GM18858 (cell line): ENCODE data around the gene VWA3A.

Experiments
- ATAC-seq: cut with Tn5 transposase; IDR thresholded peaks from one replicate; pipeline ENCODE4 v1.9.1; 2021; ENCODE audit not compliant: unreplicated experiment

The VWA3A gene

DNA sequence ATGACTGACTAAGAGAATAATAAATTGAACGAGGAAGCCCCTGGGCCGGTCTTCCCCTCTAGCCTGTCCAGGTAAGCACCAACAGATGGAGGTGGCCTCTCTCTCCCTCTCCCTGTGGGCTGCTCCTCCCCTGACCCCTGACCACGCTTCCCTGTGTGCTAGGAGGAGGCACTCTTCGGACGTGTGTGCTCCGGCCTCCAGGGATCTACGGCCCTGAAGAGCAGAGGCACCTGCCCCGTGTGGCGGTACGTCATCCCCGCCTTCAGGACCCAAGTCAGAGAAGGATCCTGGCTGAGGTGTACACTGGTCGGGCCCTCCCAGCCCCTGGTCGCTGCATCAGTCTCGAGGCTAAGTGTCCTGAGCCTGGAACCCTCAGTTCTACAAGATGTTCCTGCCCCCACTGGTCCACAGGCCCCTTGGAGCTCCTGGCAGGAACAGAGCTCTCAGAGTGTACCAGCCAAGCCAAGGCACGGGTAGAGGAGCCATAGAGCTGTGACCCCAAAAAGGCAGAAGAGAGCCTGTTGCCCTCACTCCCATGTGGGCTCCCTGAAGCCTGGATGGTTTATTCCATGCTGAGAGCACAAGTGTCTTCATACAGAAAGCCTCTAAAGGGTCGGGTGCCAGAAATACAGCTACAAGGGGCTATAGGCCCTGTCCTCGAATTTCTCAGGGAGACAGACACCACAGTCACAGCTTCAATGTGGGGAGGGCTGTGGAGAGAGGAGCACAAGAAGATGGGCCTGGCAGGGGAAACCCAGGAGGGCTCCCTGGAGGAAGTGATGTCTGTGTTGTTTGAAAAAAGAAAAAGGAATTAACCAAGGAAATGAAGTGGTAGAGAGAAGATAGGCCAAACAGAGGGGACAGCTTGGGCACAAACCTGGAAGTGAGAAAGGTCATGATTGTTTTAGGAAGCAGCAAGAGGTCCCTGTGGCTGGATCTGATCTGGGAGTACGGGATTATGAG, 85.9 kb downstream of the VWA3A start:
- ATAC-seq = no peak

DNA sequence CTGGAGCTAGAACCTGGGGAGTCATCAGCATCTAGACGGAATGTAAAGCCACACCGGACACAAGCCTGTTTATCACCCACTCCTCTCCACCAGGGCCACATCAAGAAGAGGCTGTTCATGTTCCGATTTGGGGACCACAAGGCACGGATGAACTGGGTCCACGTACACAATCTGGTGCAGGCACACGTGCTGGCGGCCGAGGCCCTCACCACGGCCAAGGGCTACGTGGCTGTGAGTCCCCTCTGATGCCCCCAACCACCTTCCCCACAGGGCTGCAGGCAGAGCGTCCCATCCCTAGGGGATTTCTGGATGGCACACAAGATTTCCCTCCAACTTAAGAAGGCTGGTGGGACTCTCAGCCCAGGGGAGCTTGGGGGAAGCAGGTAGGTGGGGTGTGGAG, 89.1 kb downstream of the VWA3A start:
- no peak for ATAC-seq

DNA sequence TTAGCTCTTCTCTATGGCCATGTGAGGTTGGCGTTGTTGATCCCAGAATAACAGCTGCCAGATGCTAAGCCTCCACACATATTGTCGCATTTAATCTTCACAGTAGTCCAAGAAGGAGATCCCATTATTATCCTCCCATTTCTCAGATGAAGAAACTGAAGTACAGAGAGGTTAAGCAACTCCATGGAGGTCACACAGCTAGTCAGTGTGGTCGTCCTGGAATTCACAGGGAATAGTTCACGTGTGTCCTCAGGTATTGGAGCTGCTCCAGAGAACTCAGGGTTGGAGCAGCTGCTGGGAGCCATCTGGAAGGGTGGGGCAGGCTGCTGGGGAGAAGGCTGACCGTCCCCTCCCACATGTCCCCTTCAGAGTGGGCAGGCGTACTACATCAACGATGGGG, 89.5 kb downstream of the VWA3A start:
- no peak for ATAC-seq

DNA sequence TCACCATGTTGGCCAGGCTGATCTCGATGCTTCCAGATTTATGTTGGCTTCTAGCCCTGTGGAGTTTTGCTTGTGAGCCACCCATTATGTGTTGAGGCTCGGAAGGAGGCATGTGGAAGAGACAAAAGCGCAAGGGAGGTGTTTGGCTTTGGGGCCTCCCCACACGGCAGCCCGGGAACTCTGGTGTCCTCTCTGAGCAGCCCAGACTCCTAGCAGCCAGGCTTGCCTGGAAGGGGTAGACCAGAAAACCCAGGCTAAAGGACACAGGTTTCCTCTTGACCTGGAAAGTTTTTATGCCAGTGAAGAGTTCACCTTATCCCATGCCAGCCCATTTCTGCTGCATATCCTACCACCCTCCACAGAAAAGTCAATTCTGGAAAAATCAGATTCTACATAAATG, 91.0 kb downstream of the VWA3A start:
- no peak for ATAC-seq

DNA sequence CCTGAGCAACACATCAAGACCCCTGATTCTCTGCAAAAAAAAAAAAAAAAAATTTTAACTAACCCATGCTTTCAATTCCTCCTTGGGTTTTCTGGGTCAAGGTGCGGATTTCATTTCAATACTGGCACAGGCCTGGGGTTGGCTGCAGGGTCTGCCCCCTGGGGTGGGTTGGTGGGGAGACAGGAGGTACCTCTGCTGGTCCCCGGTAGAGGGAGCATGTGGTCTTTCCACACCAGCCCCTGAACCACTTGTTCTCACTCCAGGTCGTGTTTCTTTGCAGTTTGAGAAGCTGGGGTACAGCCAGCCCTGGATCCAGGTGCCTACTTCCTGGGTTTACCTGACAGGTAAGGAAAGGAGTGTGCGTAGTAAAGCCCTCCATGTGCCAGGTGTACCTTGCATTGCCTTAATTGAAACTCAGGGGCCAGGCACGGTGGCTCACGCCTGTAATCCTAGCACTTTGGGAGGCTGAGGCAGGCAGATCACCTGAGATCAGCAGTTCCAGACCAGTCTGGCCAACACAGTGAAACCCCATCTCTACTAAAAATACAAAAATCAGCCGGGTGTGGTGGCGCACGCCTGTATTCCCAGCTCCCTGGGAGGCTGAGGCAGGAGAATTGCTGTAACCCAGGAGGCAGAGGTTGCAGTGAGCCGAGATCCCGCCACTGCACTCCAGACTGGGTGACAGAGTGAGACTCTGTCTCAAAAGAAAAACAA, 91.7 kb downstream of the VWA3A start:
- ATAC-seq = no peak

DNA sequence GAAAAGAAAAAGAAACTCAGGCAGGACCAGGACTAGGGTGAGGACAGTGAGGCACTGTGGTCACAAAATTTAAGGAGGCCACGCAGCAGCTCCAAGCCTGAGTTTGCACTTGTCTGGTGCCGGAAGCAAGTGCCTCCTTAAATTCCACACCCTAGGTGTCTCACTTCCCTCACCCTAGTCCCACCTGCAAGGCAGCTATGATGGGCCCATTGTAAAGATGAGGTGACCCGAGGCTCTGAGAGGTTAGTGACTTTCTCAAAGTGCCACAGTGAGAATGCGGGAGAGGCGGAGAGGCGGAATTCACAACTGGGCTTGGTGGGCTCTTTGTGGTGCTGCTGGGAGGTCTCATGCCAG, 92.3 kb downstream of the VWA3A start:
- ATAC-seq = no peak

DNA sequence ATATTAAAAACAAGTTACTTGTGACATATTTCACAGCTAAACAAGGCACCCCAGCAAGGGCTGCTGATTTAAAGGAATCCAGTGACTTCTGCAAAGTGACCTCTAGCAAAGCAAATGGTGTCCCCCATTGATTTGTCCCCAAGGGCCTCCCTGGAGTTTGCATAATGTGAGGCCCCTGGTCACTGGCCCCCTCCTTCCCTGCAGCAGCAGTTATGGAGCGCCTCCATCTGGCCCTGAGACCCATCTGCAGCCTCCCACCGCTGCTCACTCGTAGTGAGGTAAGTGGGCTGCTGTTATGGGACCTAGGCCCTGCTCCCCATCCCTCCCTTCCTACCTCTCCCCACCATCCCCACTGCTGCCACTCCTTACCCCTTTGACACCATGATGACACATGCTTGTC, 94.2 kb downstream of the VWA3A start:
- ATAC-seq = no peak

DNA sequence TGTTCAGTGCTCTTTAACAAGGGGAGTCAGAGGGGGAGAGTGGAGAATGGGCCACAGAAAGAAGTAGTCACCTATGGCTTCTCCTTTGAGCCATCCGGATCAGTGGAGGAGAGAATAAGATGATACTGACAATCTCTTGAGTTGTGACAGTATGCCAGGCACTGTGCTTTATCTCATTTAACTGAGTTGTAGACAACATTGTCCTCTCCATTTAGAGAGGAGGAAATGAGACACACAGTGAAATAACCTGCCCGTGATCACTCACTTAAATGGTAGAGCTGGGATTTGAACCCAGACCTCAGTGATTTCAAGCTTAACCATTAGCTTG, 95.9 kb downstream of the VWA3A start:
- ATAC-seq = no peak

DNA sequence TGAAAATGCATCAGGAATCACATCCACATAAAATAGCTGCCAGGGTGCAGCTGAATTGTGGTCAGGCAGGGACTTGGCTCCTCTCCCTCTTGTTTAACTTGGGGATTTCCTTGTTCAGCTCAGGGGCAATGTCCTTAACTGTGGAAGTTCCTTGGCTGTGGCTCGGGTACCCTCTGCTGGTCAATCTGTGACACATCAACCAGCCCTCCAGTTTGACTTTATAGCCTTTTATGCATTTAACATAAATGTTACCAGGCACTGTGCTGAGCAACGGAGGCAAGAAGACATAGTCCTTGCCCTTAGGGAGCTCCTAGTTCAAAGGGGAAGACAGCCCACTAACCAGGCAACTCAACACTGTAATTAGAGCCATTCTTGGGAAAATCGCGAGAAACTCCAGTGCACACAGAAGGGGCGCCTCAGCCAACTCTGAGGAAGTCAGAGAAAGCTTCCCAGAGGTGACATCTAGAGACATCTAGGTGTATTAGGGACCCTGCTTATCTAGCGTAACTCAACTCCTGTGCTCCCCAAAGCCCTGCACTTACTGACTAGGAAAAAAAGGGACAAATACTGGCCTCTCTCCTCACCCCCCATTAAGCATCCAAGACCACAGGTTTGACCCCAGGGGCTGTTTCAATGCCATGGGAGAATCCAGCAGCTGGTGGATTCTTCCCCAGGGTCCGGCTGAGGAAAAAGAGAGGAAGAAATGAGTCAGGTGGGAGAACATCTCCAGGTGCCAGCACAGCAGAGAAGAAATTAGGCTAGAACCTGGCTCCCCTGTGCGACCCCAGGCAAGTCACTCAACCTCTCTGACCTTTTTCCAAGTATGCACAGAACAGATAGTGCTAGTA, 96.5 kb downstream of the VWA3A start:
- no peak for ATAC-seq

DNA sequence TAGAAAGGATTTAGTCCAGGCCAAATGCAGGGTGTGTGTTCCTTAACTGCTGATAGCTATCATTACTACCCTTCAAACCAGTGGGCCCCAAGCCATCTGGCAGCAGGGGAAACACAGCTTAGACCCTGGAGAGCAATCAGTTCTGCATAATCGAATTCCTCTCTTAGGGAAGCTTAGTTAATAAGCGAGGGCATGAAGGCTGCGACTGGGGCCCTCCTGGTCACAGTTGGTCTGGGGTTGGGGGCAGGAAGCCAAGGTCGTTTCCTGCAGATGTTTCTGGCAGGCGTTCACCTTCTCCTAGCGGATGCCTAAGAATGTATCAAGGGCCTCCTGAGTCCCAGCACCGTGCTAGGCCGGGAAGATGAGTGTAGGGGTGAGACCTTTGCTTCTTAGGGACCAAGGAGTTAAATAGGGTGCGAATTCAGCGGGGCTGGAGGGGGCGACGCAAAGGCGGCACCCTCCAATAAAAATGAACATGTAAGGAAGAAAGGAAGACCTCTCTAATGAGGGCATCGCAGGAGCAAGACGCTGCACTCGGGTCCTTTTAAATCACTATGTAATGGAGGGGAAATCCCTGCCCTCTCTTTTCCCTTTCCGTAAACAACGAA, 97.2 kb downstream of the VWA3A start:
- ATAC-seq = no peak

DNA sequence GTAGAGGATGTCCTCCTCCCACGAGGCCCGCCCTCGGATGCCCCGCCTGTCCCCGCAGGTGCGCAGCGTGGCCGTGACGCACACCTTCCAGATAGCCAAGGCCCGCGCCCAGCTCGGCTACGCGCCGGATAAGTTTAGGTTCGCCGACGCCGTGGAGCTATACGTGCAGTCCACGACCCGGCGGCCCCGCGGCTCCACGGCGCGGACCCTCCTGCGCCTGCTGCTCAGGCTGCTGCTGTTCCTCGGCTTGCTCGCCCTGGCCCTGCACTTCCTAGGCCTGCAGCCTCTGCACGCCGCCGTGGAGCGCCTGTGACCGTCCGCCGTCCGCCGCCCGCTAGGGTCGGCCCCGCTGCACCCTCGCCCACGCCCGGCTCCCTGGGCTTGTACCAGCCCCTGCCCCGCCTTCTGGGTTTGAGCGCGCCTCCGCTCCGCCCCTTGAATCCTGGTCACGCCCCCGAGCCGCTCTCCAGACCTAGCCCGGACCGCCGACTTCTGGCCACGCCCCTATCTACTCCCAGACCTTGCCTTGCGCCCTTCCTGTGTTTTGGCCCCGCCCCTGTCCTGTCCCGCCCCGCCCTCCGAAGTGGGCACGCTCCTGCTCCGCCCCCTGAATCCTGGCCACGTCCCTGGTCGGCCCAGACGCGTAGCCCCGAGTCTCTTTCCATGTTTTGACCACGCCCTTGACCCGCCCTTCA, 97.9 kb downstream of the VWA3A start:
- peak; percentile 35 for ATAC-seq

DNA sequence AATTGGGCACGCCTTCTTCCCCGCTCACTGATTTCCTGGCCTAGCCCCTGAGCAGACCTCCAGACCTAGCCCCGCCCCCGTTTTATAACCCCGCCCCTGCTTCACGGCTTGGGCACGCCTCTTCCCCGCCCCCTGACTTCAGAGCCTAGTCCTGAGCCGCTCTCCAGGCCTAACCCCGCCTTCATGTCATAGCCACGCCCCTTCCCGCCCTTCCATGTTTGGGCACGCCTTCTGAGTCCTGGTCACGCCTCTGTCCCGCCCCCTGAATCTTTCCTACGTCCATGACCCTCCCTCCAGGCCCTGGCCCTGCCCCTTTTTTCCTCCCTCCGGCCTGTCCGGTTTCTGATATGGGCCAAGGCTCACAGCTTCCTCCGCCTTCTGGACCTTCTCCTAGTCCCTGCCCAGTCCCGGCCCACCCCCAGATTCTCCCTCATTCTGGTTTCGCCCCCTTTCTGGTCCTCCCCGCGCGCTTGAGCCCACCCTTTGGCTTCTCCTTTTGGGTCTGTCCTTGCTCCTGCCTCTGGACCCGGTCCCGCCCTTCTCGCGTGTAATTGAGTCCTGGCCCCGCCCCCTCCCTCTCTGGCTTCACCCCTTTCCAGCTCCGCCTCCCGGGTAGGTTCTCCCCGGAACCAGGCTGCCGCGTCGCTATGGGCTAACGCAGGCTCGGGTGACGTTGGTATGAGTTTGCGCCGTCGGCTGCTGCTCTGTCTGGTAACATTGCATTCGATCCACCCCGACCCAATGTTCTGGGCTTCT, 98.6 kb downstream of the VWA3A start:
- peak; percentile 17 for ATAC-seq

DNA sequence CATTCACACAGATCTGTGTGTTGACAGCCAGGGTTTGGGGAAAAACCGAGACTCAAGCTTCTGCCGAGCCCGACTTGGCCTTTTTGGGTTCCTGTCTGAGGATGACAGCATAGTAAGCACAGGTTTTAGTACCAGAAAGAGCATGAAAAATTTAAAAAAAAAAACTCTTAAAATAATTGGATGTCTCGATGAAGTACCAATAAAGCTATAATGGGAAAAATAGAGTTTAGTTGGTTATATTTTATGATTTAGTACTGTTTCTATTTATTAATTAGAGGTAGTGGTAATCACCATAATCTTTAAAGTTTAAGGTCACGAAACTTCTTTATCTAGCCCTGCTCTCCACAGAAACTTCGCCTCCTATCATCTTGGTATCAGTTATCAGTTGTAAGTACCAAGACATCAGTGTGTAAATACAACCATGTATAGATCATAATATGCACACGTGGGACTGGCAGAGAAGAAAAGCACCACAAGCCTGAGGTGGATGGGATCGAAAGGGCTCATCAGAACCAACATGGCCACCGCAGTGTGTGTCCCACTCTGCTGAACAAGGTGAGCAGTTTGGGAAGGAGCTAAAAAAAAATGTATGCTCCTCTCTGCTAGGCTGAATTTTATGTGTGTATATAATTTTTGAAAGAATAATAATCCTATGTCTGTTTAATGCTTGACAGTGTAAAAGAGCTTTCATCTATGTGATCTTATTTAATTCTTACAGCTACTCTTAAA, 99.4 kb downstream of the VWA3A start:
- no peak for ATAC-seq

DNA sequence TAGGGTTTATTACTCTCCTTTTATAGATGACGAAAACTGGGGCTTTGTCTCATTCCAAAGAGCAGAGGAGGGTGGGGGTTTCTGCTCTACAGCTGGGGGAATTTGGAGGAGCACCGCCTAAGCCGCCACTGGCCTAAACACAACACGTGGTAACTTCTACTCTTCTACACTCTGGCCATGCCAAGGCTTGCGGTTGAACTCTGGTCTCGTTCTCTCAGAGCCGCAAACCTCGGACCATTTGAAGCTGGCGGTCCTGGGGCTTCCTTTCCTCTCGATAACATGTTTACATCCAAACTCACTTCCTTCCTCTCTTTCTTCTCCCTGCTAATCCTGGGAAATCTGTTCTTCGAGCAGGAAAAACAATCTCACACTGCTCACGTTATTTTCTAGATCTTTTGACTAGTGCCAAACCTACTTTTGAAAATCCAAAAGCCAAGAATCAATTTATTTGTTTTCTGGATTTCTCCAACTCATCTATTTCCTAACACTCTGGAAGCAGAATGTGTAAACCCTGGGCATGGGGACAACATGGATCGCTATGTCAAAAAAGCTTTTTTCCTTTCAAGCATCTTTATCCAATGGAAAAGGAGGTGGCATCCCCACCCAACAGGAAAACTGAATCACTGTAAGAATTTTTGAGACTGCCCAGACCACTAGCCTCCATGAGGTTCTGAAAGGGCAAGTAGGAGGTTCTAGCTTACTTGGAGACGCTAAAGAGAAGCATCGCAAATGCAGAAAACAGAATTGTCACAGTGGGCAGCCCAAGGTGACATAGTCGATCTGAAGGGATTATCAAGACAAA, 100.1 kb downstream of the VWA3A start:
- ATAC-seq = no peak

DNA sequence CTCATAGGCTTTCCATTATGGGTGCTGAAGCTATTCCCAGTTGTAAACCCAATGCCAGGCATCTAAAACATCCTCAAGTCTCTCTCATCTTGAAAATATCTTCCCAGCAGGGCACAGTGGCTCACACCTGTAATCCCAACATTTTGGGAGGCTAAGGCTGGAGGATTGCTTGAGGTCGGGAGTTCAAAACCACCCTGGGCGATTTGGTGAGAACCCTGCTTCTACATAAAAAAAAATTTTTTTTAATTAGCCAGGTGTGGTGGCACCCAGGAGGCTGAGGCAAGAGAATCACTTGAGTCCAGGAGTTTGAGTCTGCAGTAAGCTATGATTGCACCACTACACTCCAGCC, 100.7 kb downstream of the VWA3A start:
- ATAC-seq = no peak

DNA sequence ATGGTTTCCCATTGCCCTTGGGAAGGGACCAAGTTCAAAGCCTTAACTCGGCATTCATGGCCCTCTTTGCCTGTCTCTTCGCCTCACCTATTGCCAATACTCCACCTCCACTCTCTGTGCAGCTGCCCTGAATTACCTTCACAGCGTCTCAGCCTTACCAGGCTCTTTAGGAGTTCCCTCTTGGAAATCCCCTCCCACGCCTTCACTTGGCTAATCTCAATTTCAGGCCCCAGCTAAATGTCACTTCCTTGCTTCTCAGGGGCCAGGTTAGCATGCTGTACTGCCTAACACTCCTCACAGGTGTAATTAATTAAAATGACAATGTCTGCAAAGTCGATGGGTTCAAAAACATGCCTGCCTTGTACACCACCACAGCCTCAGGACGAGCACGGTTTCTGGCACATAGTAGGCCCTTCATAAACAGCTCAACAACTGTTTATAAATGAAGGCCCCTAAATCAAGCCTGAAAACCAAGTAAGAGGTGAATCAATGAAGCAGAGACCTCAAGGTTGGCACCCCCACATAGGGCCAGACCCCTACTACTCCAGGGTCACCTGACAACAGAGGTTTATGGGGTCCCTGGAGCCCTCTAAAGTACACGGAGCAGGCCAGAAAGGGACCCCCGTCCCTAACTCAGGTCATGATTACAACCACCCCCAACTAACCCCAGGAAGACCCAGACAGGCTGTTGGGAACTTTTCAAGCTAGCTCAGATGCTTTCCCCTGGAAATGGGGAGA, 102.5 kb downstream of the VWA3A start:
- ATAC-seq = no peak

DNA sequence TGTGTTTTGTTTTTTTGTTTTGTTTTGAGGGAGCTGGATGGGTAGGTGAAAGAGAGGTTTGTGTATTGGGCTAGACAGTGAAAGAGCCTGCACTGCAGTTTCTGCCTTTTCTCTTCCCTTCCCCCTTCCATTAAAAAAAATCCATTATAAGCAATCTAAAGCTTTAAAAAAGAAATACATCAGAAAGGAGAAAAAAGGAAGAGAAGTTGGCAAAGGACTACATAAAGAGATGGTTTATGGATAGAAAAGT, 103.0 kb downstream of the VWA3A start:
- no peak for ATAC-seq
